Mesenchymal stem cell (in vitro differentiated cells and primary cell): ENCODE data around the gene SPTBN1.

Experiments
- DNase-seq: peaks from one replicate; pipeline ENCODE4 v3.0.0-alpha.2; 2013
- H2AFZ ChIP-seq: one replicate; pipeline ENCODE4 v1.6.1; 2013; ENCODE audit warnings: low read depth, mild to moderate bottlenecking, control low read depth, inconsistent platforms, low read length, moderate library complexity
- H2AK5ac ChIP-seq: 2 replicates; pipeline ENCODE4 v1.6.1; 2013; ENCODE audit warnings: low read length, moderate library complexity, mild to moderate bottlenecking, inconsistent platforms; ENCODE audit not compliant: severe bottlenecking
- H2BK120ac ChIP-seq: one replicate; pipeline ENCODE4 v1.6.1; 2013; ENCODE audit warnings: low read depth, mild to moderate bottlenecking, inconsistent platforms, low read length, moderate library complexity
- H2BK12ac ChIP-seq, 2 experiments: one replicate each; pipeline ENCODE4 v1.6.1; 2013; ENCODE audit warnings: inconsistent platforms in 2 of 2, low read length in 2 of 2, mild to moderate bottlenecking in 2 of 2, moderate library complexity in 2 of 2, control low read depth in 1 of 2
- H2BK15ac ChIP-seq: one replicate; pipeline ENCODE4 v1.6.1; 2013; ENCODE audit warnings: mild to moderate bottlenecking, low read depth, inconsistent platforms; ENCODE audit not compliant: poor library complexity, severe bottlenecking
- H2BK5ac ChIP-seq: 2 replicates; pipeline ENCODE4 v1.6.1; 2013; ENCODE audit warnings: low read depth, mild to moderate bottlenecking, low read length, control low read depth, inconsistent platforms; ENCODE audit not compliant: poor library complexity, severe bottlenecking
- H3K14ac ChIP-seq, 2 experiments: one replicate each; pipeline ENCODE4 v1.6.1; 2013; ENCODE audit warnings: inconsistent platforms in 2 of 2, low read length in 2 of 2, control low read depth in 1 of 2, mild to moderate bottlenecking in 1 of 2, moderate library complexity in 1 of 2
- H3K18ac ChIP-seq, 2 experiments: one replicate each; pipeline ENCODE4 v1.6.1; 2013; ENCODE audit warnings: inconsistent platforms in 2 of 2, low read length in 2 of 2, control low read depth in 1 of 2, low read depth in 1 of 2, mild to moderate bottlenecking in 1 of 2
- H3K23ac ChIP-seq, 2 experiments: one replicate each; pipeline ENCODE4 v1.6.1; 2013; ENCODE audit warnings: inconsistent platforms in 2 of 2, low read length in 2 of 2, mild to moderate bottlenecking in 2 of 2, moderate library complexity in 2 of 2, control low read depth in 1 of 2
- H3K27ac ChIP-seq: 2 replicates; pipeline ENCODE4 v1.5.1; 2013; ENCODE audit warnings: mild to moderate bottlenecking, moderate library complexity, low read length, control low read depth, inconsistent platforms; ENCODE audit not compliant: poor library complexity, severe bottlenecking
- H3K27me3 ChIP-seq, 2 experiments: 2 replicates each; pipeline versions ENCODE4 v1.6.1 to v1.7.0; 2013; ENCODE audit warnings: low read length in 2 of 2, mild to moderate bottlenecking in 2 of 2, moderate library complexity in 2 of 2, control low read depth in 1 of 2, inconsistent platforms in 1 of 2; ENCODE audit not compliant: control insufficient read depth in 1 of 2, insufficient read depth in 1 of 2
- H3K36me3 ChIP-seq, 2 experiments: 2 replicates each; pipeline versions ENCODE4 v1.6.1 to v1.7.0; 2013; ENCODE audit warnings: low read length in 2 of 2, control low read depth in 1 of 2, inconsistent platforms in 1 of 2, low read depth in 1 of 2, mild to moderate bottlenecking in 1 of 2; ENCODE audit not compliant: insufficient read depth in 2 of 2, control insufficient read depth in 1 of 2
- H3K4ac ChIP-seq, 2 experiments: one replicate each; pipeline ENCODE4 v1.6.1; 2013; ENCODE audit warnings: inconsistent platforms in 2 of 2, low read length in 2 of 2, mild to moderate bottlenecking in 2 of 2, moderate library complexity in 2 of 2, control low read depth in 1 of 2, low read depth in 1 of 2
- H3K4me1 ChIP-seq: 2 replicates; pipeline ENCODE4 v1.6.1; 2013; ENCODE audit warnings: low read depth, low read length, control low read depth; ENCODE audit not compliant: control insufficient read depth, insufficient read depth
- H3K4me2 ChIP-seq: 2 replicates; pipeline ENCODE4 v1.6.1; 2013; ENCODE audit warnings: low read length, mild to moderate bottlenecking, inconsistent platforms; ENCODE audit not compliant: poor library complexity, severe bottlenecking
- H3K4me3 ChIP-seq, 2 experiments: 2 replicates each; pipeline versions ENCODE4 v1.5.1 to v1.7.0; 2013; ENCODE audit warnings: low read length in 2 of 2, mild to moderate bottlenecking in 2 of 2, control low read depth in 1 of 2, low read depth in 1 of 2; ENCODE audit not compliant: insufficient read depth in 1 of 2
- H3K79me1 ChIP-seq: replicated peaks from 2 replicates; pipeline ENCODE4 v1.6.1; 2013; ENCODE audit warnings: mild to moderate bottlenecking, control low read depth, low read length, inconsistent platforms; ENCODE audit not compliant: poor library complexity, severe bottlenecking
- H3K9ac ChIP-seq: 2 replicates; pipeline ENCODE4 v1.7.0; 2013; ENCODE audit warnings: mild to moderate bottlenecking, low read length, moderate library complexity
- H3K9me3 ChIP-seq: 2 replicates; pipeline ENCODE4 v1.7.0; 2013; ENCODE audit warnings: mild to moderate bottlenecking, low read length; ENCODE audit not compliant: control insufficient read depth
- H4K8ac ChIP-seq: one replicate; pipeline ENCODE4 v1.6.1; 2013; ENCODE audit warnings: inconsistent platforms, mild to moderate bottlenecking, low read length, moderate library complexity
- H4K91ac ChIP-seq: one replicate; pipeline ENCODE4 v1.6.1; 2013; ENCODE audit warnings: mild to moderate bottlenecking, low read length, inconsistent platforms
- WGBS: methylation state at CpG from one replicate; pipeline ENCODE4 v1.1.7; 2013; ENCODE audit warnings: mixed read lengths; 5-methylcytosine and 5-hydroxymethylcytosine counted together

The SPTBN1 gene

GRCh38 chr2:54638103-54638502 lies 182.0 kb downstream of the SPTBN1 start:
- no peak overlapping the region for H2BK15ac ChIP-seq
- WGBS, result 100% methylated on average over 3 of the region's 3 CpGs
- no peak for DNase-seq
- H3K14ac ChIP-seq, result no peak overlapping the region
- H3K18ac ChIP-seq, result no peak overlapping the region
- H2AK5ac ChIP-seq, result no peak overlapping the region
- H3K79me1 ChIP-seq, result peaks cover 13% of the 10 kb centered on the region
- H3K23ac ChIP-seq, result no peak overlapping the region
- H3K36me3 ChIP-seq, result peaks cover 25 to 82% of the 10 kb centered on the region in 2 experiments
- H2BK12ac ChIP-seq, result no peak overlapping the region
- H3K4me1 ChIP-seq, result peaks cover 17% of the 10 kb centered on the region
- no peak overlapping the region for H3K9ac ChIP-seq
- H3K9me3 ChIP-seq, result no peaks in the 10 kb centered on the region
- H2BK120ac ChIP-seq, result no peak overlapping the region
- no peak overlapping the region for H4K8ac ChIP-seq
- H3K4me2 ChIP-seq, result no peak overlapping the region
- no peak overlapping the region for H2AFZ ChIP-seq
- no peaks in the 10 kb centered on the region for H3K27me3 ChIP-seq
- H3K27ac ChIP-seq, result no peak overlapping the region
- no peak overlapping the region for H4K91ac ChIP-seq
- no peak overlapping the region for H3K4ac ChIP-seq
- no peak overlapping the region for H2BK5ac ChIP-seq
- no peak overlapping the region for H3K4me3 ChIP-seq

GRCh38 chr2:54638774-54639187 lies 182.7 kb downstream of the SPTBN1 start:
- peak; percentile 89 for DNase-seq
- H2BK120ac ChIP-seq, result no peak overlapping the region
- WGBS, result 60% methylated on average over 7 of the region's 7 CpGs

GRCh38 chr2:54639609-54640008 lies 183.5 kb downstream of the SPTBN1 start:
- H3K36me3 ChIP-seq, result peaks cover 29 to 88% of the 10 kb centered on the region in 2 experiments
- no peak overlapping the region for H2BK15ac ChIP-seq
- 96% methylated on average over 3 of the region's 4 CpGs for WGBS
- peaks cover 10% of the 10 kb centered on the region for H3K4me1 ChIP-seq
- no peak for DNase-seq
- no peak overlapping the region for H3K14ac ChIP-seq
- no peak overlapping the region for H2BK12ac ChIP-seq
- no peak overlapping the region for H2BK120ac ChIP-seq
- no peak overlapping the region for H3K4me2 ChIP-seq
- no peak overlapping the region for H2BK5ac ChIP-seq
- H3K4me3 ChIP-seq, result no peak overlapping the region
- H4K8ac ChIP-seq, result no peak overlapping the region
- peaks cover 16% of the 10 kb centered on the region for H3K79me1 ChIP-seq
- no peaks in the 10 kb centered on the region for H3K9me3 ChIP-seq
- no peak overlapping the region for H2AK5ac ChIP-seq
- peak overlapping the region; percentile 11 to 56 for H3K18ac ChIP-seq
- no peak overlapping the region for H4K91ac ChIP-seq
- no peak overlapping the region for H3K9ac ChIP-seq
- no peak overlapping the region for H2AFZ ChIP-seq
- H3K23ac ChIP-seq, result no peak overlapping the region
- no peak overlapping the region for H3K27ac ChIP-seq
- peak overlapping the region; percentile 9 to 55 for H3K4ac ChIP-seq
- no peaks in the 10 kb centered on the region for H3K27me3 ChIP-seq

More at GRCh38 chr2:54638774-54639187, 182.7 kb downstream of the SPTBN1 start:
- Histone ChIP-seq H3K9ac (no peak overlapping the region), H3K14ac (no peak overlapping the region), H3K4me2 (no peak overlapping the region), H3K9me3 (no peaks in the 10 kb centered on the region), H3K4me1 (peaks cover 14% of the 10 kb centered on the region), H3K36me3 (peaks cover 28 to 84% of the 10 kb centered on the region in 2 experiments), H2AFZ (no peak overlapping the region), H4K91ac (no peak overlapping the region), H3K27me3 (no peaks in the 10 kb centered on the region), H2BK5ac (no peak overlapping the region), H4K8ac (no peak overlapping the region), H3K23ac (no peak overlapping the region), H3K79me1 (peaks cover 13% of the 10 kb centered on the region), H3K27ac (no peak overlapping the region), H2BK15ac (no peak overlapping the region), H2AK5ac (no peak overlapping the region), H2BK12ac (no peak overlapping the region), H3K4me3 (no peak overlapping the region), H3K4ac (no peak overlapping the region), H3K18ac (no peak overlapping the region)

GRCh38 chr2:54640834-54641540 lies 184.9 kb downstream of the SPTBN1 start:
- WGBS, result 100% methylated on average over 1 of the region's 8 CpGs
- Histone ChIP-seq H3K18ac (no peak overlapping the region), H2AFZ (no peak overlapping the region), H2BK12ac (no peak overlapping the region), H3K4me2 (no peak overlapping the region), H3K4ac (no peak overlapping the region), H3K79me1 (peaks cover 25% of the 10 kb centered on the region), H3K9me3 (no peaks in the 10 kb centered on the region), H3K27me3 (no peaks in the 10 kb centered on the region), H3K27ac (no peak overlapping the region), H3K9ac (no peak overlapping the region), H3K4me3 (no peak overlapping the region), H2BK15ac (no peak overlapping the region), H3K14ac (no peak overlapping the region), H4K91ac (no peak overlapping the region), H2AK5ac (no peak overlapping the region), H3K36me3 (peaks cover 41 to 93% of the 10 kb centered on the region in 2 experiments), H3K23ac (no peak overlapping the region), H4K8ac (no peak overlapping the region), H3K4me1 (peaks cover 8% of the 10 kb centered on the region), H2BK120ac (no peak overlapping the region), H2BK5ac (no peak overlapping the region)
- no peak for DNase-seq
